Head of caudate nucleus (tissue), 42 donors: ENCODE results near the gene ABCD3.
A peak's percentile ranks its signal among the peaks of the same experiment; 100 is the strongest.
"Not testable (repeated sequence)": the region's sequence is repeated elsewhere in the genome, so short reads cannot be mapped to it uniquely, and the experiment has no call there.

Experiments used
- DNase-seq, 42 donors: peaks; one replicate each; pipeline versions ENCODE4 v3.0.0 to v3.0.0-alpha.2; 2020 to 2021; ENCODE audit warnings: mixed read lengths in 7 of 42
- intact Hi-C: fragments of 100-400 bp; cut with DNase I; formaldehyde crosslinking; loops from one replicate; pipeline ENCODE4 v1.15.0; 2022

Gene ABCD3

DNA sequence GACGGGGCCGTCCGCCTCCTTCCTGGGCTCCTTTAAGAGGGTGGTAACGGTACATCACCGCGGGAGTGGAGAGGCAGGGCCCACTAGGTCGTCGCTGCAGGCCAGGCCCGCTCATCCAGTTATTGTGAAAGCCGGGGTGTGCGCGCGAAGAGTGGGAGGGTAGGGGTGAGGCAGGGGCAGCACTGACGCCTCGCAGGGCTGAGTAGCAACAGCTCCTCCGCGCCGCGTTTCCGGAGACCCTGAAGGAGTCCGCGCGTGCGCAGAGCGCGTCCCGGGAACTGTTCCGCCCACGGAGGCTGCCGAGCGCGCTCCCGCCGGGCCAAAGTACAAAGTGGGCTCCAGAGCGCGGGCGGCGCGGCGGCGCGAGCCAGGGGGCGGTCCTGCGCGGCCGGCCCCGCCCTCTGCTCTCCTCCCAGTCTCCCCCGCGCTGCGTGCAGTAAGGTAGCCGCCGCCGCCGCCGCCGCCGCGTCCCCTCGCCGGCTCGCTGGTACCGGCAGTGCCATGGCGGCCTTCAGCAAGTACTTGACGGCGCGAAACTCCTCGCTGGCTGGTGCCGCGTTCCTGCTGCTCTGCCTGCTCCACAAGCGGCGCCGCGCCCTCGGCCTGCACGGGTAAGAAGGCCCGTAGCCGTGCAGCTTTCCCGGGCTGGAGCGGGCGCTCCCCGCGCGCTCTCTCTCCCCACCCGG, at the start of gene ABCD3:
Gene ABCD3, plus strand, starts transcription at position 412 of the 686 bp plus-strand sequence. Its CDS starts 90 bp downstream, at position 502.
- intact Hi-C loops, result no loop called here

DNA sequence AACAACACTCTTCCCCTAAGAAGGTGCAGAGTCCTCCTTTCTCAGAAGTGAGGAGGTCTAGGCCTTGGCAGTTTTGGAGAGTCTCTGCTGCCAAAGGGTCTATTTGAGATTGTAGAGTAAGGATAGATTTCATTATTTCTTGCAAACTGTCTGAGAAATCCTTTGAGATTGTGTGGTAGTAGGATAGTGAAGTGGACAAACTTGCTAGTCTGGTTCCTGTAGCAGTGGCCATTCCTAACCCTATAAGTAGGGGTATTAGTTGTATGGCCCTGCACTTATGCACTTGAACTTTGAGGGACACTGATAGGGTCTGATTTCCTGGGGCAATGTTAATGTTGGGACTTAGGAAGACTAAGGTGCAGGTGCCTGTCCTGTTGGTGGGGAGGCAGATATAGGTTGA, 45.4 kb upstream of the ABCD3 start:
- intact Hi-C loops, DNase-seq: not testable (repeated sequence)

More for the DNA sequence above, at the start of gene ABCD3:
- DNase-seq, result peak; percentile 86 to 98 (median 96)

DNA sequence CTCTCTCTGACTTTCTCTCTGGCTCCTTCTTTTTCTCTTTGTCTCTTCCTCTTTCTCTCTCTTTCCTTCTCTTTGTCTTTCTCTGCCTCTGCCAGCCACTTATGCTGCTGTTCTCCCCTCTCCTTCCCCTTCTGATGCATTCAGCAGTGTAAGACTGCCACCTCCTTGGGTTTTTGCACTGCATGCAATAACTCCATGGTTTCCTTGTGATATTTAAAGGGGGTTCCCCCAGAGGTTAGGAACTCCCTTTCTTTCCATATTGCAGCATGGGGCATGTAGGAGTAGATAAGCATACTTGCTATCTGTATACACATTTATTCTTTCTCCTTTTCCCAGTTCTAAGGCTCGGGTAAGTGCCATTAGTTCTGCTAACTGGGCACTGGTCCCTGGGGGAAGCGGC, 44.9 kb upstream of the ABCD3 start:
- intact Hi-C loops, result not testable (repeated sequence)
- DNase-seq, result peak in 1 of 42 donors; percentile 4

DNA sequence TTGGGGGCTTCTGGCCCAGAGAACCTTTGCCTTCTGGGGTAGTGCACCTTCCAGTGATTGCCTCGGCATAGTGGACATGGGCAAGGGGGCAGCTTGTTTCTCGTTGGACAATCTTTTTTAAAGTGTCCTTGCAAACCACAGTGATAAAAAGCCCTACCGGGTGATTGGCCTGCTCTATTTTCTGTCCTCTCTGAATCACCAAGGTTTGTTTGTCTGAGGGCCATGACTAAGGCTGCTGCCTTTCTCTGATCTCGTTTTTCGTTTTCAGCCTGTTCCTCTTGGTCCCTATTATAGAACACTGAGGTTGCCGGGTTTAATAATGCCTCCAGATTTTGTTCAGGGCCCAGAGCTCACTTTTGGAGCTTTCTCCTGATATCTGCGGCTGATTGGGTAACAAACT, 42.5 kb upstream of the ABCD3 start:
- peak in 1 of 42 donors; percentile 17 for DNase-seq

DNA sequence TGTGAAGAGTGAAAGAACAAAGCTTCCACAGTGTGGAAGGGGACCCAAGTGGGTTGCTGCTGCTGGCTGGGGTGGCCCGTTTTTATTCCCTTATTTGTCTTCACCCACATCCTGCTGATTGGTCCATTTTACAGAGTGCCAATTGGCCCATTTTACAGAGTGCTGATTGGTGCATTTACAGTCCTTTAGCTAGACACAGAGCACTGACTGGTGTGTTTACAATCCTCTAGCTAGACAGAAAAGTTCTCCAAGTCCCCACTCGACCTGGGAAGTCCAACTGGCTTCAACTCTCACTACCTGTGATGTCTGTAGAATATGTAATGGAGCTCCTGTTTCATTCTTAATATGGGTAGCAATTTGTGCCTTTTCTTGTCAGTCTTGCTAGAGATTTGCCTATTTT, 39.7 kb upstream of the ABCD3 start:
- DNase-seq, intact Hi-C loops: not testable (repeated sequence)

More for the DNA sequence above, 42.5 kb upstream of the ABCD3 start:
- intact Hi-C loops, result not testable (repeated sequence)

DNA sequence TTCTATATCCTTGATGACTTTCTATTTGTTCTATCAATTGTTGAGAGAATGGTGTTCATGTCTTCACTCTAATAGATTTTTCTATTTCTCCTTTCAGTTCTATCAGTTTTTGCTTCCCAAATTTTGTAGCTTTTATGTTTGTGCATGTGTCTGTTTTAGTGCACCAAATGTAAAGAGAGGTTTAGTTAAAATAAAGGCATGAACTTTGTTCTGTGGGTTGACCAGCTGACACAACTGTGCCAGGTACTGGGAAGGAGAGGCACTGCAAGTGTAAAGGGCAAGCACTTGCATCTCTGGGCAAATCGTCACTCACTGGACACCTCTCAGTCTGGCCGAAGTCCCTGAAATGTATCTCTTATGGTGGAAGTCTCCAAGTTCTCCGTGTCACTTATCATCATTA, 38.6 kb upstream of the ABCD3 start:
- DNase-seq, result no peak
- intact Hi-C loops, result no loop called here

DNA sequence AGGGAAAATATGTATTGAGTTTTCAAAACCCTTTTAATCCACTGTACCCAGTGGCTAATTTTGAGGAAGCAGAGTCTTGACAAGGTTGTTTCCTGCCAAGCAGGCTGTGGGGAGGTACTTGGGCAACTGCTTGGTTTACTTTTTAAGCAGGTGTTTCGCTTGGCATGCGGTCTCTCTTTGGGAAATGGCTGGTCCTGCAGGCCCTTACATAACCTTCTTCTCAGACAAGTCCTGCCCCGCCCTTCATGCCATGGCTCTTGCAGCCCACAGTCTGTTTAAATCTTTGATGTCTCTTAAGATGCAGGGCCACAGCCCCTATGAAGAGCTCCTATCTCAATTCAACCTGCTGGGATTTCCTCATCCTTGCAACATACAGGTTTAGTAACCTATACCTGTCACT, 36.0 kb upstream of the ABCD3 start:
- intact Hi-C loops, result no loop called here
- DNase-seq, result no peak

DNA sequence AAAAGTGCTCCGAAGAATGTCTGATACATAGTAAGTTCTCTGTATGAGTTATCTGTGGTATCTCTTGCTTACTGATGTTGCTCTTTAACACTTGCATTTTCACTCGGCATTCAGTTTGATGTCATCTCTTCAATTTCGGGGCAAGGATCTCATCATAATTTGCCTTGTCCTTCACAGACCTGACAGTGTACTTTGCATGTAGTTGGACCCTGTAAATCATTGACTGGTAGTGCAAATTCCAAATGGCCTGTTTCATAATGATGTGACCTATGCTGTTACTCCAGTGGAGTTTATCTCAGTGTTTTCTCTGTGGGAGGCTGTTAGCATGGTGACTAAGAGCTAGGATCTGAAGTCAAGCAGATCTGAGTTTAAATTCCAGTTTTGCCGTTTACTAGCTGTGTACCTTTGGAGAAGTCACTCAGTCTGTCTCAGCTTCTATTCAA, 34.2 kb upstream of the ABCD3 start:
- intact Hi-C loops, result no loop called here

DNA sequence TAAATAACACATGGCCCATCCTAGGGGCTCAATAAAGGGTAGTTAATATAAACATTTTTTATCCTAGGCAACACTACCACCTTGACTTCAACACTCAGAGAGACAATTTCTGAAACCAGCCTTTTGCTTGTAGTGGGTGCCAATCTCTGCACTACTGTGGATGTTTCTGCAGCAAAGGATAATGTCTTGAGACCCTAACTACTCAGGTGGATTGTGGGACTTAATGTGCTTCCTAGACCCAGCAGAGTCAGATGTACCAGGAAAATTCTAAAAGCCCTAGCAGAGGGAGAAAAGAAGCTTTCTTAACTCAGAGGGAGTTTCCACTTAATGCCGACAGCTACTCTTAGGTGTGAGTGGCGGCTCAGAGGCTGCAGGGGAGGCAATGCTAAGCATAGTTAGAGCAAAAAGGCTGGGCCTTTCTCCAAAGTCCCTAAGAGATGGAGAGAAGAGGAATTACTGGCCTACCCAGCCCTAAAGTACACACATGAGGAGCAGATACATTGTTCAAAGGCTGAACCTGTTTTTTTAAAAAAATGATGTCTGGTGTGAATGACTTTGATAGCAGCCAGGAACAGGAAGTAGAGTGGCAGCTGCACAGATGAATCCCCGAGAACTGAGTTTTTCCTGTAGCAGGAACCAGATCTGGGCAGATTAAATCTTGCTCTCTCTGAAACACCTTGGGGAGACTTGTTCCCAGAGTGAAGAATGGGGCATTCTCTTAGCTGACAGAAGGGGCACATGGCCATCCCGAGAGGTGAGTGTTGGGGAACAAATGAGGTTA, 33.5 kb upstream of the ABCD3 start:
- DNase-seq, result no peak
- intact Hi-C loops, result no loop called here

More for the DNA sequence above, 34.2 kb upstream of the ABCD3 start:
- DNase-seq, result no peak

DNA sequence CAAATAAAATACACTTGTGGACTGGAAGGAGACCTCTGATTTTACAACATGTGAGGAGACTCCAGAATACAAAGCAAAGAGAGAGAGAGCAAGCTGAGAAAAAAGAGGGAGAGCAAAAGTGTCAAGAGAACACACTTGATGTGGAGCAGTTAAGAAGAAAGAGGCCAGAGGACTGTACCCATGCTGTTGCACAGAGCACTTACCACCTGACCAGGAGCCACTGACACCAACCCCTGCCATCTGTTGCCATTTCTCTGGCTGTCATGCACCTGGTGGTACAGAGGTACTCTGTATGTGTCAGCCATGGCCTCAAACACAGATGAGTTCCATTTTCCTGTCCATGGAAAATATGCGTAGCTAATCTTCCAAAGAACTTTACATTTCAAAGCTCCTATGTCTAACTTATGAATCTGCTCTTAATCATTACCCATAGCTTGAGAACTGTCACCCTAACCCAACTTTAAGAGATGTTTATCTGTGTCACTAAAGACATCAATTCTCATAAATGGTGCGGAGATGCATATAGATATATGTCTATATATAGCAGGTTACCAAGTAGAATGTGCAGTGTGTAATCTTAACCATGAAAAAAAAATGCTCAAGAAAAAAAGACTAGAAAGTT, 32.8 kb upstream of the ABCD3 start:
- DNase-seq, result no peak
- intact Hi-C loops, result no loop called here

DNA sequence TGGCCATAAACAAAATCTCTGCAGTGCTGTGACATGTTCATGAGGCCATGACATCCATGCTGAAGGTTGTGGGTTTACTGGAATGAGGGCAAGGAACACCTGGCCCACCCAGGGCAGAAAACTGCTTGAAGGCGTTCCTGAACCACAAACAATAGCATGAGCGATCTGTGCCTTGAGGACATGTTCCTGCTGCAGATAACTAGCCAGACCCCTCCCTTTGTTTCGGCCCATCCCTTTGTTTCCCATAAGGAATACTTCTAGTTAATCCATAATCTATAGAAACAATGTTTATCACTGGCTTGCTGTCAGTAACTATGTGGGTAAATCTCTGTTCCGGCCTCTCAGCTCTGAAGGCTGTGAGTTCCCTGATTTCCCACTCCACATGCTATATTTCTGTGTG, 28.9 kb upstream of the ABCD3 start:
- intact Hi-C loops, result no loop called here
- DNase-seq, result no peak

DNA sequence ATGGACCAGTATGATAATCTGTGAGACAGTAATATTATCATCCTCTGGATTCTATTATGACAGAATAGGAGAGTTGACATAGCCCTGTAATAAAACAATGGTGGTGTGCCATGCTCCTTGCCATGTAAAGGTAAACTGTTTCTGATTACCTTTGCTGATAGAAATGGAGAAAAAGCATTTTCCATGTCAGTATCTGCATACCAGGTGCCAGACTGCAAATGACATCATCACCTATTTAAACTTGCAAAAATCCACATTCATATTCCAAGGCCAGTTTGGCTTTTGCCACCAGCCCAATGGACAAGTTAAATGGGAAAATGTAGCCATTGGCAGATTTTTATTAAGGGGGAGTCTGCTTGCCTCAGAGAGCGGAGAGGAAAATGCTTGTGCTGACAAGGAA, 23.9 kb upstream of the ABCD3 start:
- DNase-seq, result no peak
- intact Hi-C loops, result loop anchor here (10.0 kb wide), 1 partner anchor 71 kb away; no protein-coding TSS in a partner anchor

DNA sequence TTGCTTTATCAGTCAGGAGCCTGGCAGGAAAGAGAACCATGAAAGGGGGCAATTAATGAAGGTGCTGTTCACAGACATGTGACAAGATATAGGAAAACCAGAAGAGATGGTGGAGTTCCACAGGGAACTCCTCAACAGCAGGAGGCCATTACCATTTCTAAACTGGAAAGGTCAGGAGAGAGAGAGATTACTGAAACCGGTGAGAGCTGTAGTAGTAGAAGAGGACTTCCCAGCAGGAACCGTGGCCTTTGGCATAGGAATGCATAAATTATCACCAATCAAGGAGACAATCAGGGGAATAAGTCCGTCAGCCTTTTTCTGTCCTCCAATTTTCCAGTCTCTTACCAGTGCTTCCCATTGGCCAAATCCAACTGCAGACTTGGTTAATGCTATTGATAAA, 23.0 kb upstream of the ABCD3 start:
- intact Hi-C loops, result loop anchor here (10.0 kb wide), 1 partner anchor 70 kb away; no protein-coding TSS in a partner anchor

DNA sequence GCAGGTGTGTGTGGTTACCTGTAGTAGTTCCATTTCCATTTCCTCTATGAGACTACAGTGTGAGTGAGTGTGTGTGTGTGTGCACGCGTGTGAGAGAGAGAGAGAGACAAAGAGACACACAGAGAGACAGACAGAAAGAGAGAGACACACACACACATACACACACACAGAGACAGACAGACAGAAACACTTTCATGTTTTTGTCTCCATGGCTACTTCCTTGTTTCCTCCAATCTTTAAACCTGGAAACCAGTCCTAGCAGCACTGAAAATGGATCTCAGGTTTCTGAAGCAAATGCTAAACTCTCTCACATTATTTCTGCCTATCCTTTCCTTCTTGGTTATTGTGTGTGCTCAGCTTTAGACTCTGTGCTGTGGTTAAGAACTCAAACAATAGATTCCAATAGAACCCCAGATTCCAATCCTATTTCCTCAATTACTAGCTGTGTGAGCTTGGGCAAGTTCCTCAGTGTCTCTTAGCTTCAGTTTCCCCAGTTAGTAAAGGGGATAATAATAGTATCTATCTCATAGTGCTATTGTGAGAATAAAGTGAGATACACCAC, 22.4 kb upstream of the ABCD3 start:
- DNase-seq, result no peak
- intact Hi-C loops, result loop anchor here (10.0 kb wide), 1 partner anchor 69 kb away; no protein-coding TSS in a partner anchor

More for the DNA sequence above, 23.0 kb upstream of the ABCD3 start:
- DNase-seq, result no peak

DNA sequence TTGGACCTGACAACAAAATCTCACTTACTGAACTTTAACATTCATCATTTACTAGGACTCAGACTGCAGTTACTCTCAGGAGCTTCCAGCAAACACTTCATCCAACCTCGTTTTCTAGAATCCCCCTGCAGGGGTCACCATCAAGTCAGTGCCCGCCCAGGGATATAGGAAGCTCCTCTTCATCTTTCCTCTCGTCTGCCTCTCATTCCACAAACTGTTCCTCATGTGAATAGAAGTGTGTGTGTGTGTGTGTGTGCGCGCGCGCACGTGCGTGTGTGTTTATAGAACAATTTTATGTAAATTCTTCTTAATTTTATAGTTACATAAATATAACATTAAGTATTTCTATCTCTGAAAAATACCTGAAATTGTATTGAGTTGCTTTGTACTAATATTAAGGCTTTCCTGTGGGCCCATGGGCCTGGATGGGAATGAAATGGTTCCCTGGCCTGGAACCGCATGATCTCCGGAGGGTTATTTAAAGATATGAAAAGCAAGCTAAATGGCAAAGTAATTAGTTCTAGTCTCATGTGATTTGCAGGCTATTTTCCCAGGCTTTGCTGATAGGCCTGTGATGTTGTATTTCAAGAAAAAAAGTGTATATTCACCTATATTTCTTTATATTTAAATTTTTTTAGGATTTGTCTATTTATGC, 21.7 kb upstream of the ABCD3 start:
- peak in 35 of 42 donors; percentile 1 to 80 (median 27) for DNase-seq
- intact Hi-C loops, result loop anchor here (10.0 kb wide), 1 partner anchor 68 kb away; no protein-coding TSS in a partner anchor

DNA sequence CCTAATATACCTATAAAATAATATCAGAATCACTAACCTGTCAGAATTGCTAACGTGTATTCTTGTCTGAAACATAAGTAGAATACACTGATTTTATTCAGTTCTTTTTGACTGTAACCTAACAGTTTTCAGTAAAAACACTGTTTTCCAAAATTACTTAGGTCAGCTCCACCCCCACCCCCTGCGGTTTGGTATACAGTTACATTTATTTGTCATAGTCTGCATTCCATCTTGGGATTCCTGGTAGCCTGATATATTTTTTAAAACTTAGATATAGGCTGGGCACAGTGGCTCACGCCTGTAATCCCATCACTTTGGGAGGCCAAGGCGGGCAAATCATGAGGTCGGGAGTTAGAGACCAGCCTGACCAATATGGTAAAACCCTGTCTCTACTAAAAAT, 19.8 kb upstream of the ABCD3 start:
- no peak for DNase-seq
- intact Hi-C loops, result loop anchor here (10.0 kb wide), 1 partner anchor 66 kb away; no protein-coding TSS in a partner anchor

DNA sequence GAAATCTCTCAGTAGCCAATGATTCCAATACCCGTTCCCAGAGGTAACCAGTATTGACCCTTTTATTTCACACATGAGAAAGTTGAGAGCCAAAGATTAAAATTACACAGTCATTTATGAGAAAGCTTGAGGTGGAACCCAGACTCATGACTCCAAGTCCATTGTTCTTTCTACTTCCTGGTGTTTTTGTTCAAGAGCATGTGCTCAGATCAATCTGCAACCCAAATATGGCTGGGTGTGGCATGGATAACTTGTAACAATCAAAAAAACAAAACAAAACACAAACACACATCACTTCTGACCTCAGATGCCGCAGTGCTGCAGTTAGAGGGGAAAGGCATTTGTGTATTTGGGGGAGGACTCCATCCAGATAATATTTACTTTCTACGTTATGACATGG, 18.7 kb upstream of the ABCD3 start:
- intact Hi-C loops, result loop anchor here (10.0 kb wide), 1 partner anchor 65 kb away; no protein-coding TSS in a partner anchor
- DNase-seq, result no peak

DNA sequence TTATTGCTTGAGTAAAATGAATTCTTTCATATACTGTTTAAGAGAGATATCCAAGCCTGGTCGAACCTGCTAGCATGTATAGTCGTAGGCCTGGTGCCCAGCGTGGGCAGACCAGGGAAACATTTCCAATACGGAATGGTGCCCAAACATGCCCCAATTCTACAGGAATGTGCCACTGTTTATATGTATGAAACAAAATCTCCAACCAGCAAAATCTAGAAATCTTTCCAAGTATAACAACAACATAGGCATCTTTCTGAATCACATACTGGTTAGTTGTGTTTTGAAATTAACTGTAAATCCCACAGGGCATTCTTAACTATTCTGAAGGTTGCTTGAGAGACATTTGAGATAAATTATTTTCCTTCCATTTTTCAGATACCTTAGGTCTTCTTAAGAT, 17.0 kb upstream of the ABCD3 start:
- no peak for DNase-seq
- intact Hi-C loops, result no loop called here

DNA sequence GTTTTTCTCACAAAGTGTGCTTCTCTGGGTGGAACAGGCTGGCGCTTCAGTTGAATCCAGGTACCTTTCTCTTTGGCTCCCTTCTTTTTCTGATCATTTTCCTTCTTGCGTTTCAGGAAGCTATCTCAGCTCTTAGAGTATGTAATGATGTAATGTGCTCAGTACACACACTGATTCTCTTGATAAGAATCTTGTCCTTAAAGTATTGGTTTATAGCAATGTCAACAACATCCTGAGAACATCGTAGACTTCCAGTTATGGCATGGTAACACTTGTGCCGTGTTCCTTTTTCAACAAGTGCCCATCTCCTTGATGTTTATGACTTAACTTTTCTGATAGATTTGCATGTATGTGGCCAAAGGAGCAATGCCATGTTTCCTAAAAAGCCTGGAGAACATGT, 11.7 kb upstream of the ABCD3 start:
- DNase-seq, result no peak
- intact Hi-C loops, result no loop called here
